Activated B cell treated with CpG ODN at 0.5 μM for 24 hours (primary cell): ENCODE results near the gene RNF144A. TPM values are rescaled to one million over a fixed set of nuclear protein-coding genes. Genes with fewer than 3 reads are reported as not detected.

ENCODE experiments used
- ATAC-seq: fragments of 200-7000 bp; cut with Tn5 transposase; one replicate; pipeline ENCODE4 v1.10.0; 2021; ENCODE audit warnings: low read depth, mild to moderate bottlenecking, moderate library complexity
- CTCF ChIA-PET: fragments of 350-600 bp; sonication (Branson Sonifier 250); formaldehyde crosslinking; loops from one replicate; lab custom pipeline; 2021; ENCODE audit warnings: antibody characterized with exemption; lab: Charles Lee
- POLR2A ChIA-PET: fragments of 350-600 bp; sonication (Branson Sonifier 250); formaldehyde crosslinking; loops from one replicate; lab custom pipeline; 2021; ENCODE audit warnings: antibody characterized with exemption; lab: Charles Lee
- DNase-seq: peaks from one replicate; pipeline ENCODE4 v3.0.0; 2022
- H3K27ac Mint-ChIP-seq: one replicate; pipeline ENCODE4 v1.8.0; 2020; ENCODE audit warnings: mixed read lengths
- H3K27me3 Mint-ChIP-seq: one replicate; pipeline ENCODE4 v1.8.0; 2021; ENCODE audit warnings: mixed read lengths
- H3K36me3 Mint-ChIP-seq: one replicate; pipeline ENCODE4 v1.8.0; 2021; ENCODE audit warnings: low read depth, mixed read lengths
- H3K4me1 Mint-ChIP-seq: one replicate; pipeline ENCODE4 v1.8.0; 2021; ENCODE audit warnings: mixed read lengths
- H3K4me3 Mint-ChIP-seq: one replicate; pipeline ENCODE4 v1.8.0; 2020; ENCODE audit warnings: mild to moderate bottlenecking, mixed read lengths
- H3K9me3 Mint-ChIP-seq: one replicate; pipeline ENCODE4 v1.8.0; 2020; ENCODE audit warnings: mixed read lengths
- intact Hi-C: fragments of 100-400 bp; cut with micrococcal nuclease; formaldehyde crosslinking; loops from one replicate; pipeline ENCODE4 v1.15.1; 2024
- total RNA-seq: library from RNA; stranded (reverse); gene quantifications from 2 replicates; pipeline ENCODE4 v1.2.3, GENCODE V29; 2022
- TF ChIP-seq, protein P1 (sequence below): fragments of 200-600 bp; IDR thresholded peaks from one replicate; pipeline ENCODE4 v1.8.0; 2022; ENCODE audit warnings: antibody characterized with exemption, mild to moderate bottlenecking

RNF144A gene
- total RNA-seq, 1 donor from 2014 or later: 0.89 TPM

DNA sequence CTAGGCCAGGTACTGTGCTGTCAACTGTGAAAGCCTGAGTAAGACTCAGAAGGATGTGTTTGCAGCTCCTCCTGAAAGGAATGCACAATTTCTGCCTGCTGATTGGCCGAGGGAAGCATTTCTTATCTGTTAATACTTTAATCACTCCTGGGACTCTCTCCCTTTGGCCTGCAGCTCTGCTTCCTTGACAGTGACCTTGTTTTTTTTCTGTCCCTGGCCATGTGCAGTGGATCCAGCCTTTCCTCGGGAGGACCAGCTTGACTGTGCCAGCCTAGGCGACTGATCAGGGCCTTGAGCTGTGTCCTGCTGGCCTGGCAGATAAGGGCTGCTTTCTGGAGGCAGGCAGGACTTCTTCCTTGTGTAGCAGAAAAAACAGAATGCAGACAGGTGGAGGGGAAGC, 10.0 kb downstream of the RNF144A start:
- Mint-ChIP-seq H3K4me1 (no peaks in the 10 kb centered on the region), H3K27me3 (peaks cover 4% of the 10 kb centered on the region), H3K9me3 (peaks cover 4% of the 10 kb centered on the region), H3K4me3 (no peak overlapping the region), H3K27ac (no peak overlapping the region), H3K36me3 (no peaks in the 10 kb centered on the region)
- DNase-seq (no peak), ATAC-seq (no peak)
- POLR2A ChIA-PET: no interaction called here
- CTCF ChIA-PET: no interaction called here
- TF ChIP-seq, protein P1, sequence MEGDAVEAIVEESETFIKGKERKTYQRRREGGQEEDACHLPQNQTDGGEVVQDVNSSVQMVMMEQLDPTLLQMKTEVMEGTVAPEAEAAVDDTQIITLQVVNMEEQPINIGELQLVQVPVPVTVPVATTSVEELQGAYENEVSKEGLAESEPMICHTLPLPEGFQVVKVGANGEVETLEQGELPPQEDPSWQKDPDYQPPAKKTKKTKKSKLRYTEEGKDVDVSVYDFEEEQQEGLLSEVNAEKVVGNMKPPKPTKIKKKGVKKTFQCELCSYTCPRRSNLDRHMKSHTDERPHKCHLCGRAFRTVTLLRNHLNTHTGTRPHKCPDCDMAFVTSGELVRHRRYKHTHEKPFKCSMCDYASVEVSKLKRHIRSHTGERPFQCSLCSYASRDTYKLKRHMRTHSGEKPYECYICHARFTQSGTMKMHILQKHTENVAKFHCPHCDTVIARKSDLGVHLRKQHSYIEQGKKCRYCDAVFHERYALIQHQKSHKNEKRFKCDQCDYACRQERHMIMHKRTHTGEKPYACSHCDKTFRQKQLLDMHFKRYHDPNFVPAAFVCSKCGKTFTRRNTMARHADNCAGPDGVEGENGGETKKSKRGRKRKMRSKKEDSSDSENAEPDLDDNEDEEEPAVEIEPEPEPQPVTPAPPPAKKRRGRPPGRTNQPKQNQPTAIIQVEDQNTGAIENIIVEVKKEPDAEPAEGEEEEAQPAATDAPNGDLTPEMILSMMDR: no peak
- intact Hi-C loops: no loop called here

DNA sequence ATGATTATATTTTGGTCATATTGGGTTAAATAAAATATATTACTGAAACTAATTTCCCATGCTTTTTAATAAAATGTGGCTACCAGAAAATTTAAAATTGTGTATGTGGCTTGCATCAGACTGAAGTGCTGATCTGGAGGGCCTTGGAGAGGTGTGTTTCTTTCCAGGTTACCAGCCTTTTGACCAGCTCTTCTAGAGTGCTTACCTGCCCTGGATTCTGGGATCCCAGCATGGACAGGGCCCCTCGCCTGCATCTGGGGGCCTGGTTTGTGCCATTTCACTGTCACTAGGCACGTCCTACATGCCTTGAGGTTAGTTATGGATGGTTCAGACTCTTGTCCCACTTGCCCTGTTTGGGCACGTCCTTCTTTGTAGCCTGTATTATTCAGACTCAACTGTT, 10.5 kb downstream of the RNF144A start:
- Mint-ChIP-seq H3K27me3 (peaks cover 4% of the 10 kb centered on the region), H3K4me1 (no peaks in the 10 kb centered on the region), H3K9me3 (peaks cover 4% of the 10 kb centered on the region), H3K27ac (no peak overlapping the region), H3K36me3 (no peaks in the 10 kb centered on the region), H3K4me3 (no peak overlapping the region)
- ATAC-seq (no peak), DNase-seq (no peak)
- CTCF ChIA-PET: no interaction called here
- POLR2A ChIA-PET: no interaction called here
- TF ChIP-seq, protein P1: no peak
- intact Hi-C loops: no loop called here

DNA sequence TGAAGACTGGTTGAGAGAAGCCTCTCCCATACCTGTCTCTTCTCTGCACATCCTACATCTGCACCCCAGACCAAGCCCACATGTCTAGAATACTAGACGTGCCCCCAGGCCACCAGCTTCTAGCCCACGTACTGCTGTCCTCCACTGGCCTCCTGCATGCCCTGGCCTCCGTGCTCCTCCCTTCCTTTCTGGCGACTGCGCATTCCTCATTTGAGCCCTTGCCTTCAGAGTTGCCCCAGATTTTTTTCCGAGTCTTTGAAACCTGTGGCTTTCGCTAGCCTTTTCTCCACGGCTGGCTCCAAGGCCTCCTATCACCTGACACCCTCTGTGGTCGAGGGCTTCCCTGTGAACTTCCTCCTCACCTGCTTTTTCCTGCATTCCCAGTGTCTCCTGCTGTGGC, 11.2 kb downstream of the RNF144A start:
- CTCF ChIA-PET: interaction anchor here (1.8 kb wide), 1 partner anchor 12 kb away, joined by 8 read pairs; the partner anchor contains the start of gene RNF144A
- intact Hi-C loops: no loop called here
- TF ChIP-seq, protein P1: no peak
- DNase-seq (no peak), ATAC-seq (no peak)
- H3K4me3 Mint-ChIP-seq: no peak overlapping the region
- peaks cover 4% of the 10 kb centered on the region for H3K27me3 Mint-ChIP-seq
- peaks cover 4% of the 10 kb centered on the region for H3K9me3 Mint-ChIP-seq
- H3K36me3 Mint-ChIP-seq: no peaks in the 10 kb centered on the region
- POLR2A ChIA-PET: no interaction called here
- H3K4me1 Mint-ChIP-seq: no peaks in the 10 kb centered on the region
- no peak overlapping the region for H3K27ac Mint-ChIP-seq

DNA sequence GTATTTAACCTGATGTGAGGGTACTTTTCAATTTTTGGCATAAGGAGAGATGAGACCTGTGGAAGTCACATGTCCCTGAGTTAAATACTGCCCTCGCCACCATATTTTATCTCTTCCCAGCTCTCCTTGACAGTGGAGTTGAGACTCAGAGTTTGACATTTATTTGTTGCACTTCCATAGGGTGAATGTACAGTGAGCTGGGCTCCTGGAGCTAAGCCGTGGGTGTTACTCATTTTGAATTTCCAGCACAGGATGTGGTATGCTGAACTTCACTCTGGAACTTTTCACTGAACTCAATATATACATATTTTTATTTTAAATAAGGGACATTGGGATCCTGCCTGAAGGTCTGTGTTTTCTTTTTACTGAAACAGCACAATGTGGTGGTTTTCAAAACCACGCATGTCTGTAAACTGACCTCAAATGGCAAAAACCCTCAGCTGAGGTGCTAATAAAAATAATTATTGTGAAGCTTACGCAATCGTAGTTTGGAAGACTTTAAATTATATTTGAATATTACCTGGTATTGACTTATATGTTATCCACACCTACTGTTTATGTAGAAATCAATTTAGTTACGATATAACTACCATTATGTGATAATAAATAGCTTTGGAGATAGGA, 12.1 kb downstream of the RNF144A start:
- Mint-ChIP-seq H3K27me3 (peaks cover under 1% of the 10 kb centered on the region), H3K4me3 (no peak overlapping the region), H3K36me3 (no peaks in the 10 kb centered on the region), H3K27ac (no peak overlapping the region), H3K9me3 (peaks cover 4% of the 10 kb centered on the region), H3K4me1 (peaks cover 5% of the 10 kb centered on the region)
- ChIA-PET POLR2A (no interaction called here), CTCF (interaction anchor here (1.8 kb wide), 1 partner anchor 13 kb away, joined by 8 read pairs; the partner anchor contains the start of gene RNF144A)
- DNase-seq: no peak
- TF ChIP-seq, protein P1: no peak
- intact Hi-C loops: no loop called here
- no peak for ATAC-seq

DNA sequence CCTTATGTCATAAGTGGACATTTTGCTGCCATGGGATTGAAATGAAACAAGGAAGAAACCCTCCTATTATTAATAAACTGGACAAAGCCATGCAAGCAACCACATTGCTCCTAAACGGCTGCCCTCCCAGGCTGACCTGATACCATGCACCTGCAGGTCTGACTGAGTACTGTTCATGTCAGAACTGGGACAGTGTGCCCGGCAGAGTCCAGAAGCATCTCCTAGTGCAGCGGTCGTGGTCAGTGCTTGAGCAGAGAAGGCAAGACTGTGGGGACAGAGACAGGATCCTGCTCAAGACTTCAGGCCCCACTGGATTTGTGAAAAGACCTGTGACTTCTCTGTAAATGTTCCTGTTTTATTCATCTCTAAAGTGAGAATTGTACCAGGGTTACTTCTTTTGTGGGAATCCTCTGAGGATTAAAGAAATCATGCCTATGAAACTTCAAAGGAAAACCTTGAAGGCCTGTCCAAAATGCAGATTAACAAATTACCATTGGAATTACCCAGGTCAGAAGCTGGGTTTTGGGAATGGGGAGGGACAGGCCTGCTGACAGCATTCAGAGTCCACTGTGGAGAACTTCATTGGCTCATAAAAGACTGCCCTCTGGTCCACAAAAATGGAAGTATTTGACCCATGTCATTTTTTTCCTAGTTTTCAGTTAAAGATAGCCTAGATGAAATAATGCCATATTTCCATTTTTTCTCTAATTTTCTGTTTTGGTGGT, 13.9 kb downstream of the RNF144A start:
- Mint-ChIP-seq H3K4me3 (no peak overlapping the region), H3K36me3 (no peaks in the 10 kb centered on the region), H3K27me3 (no peaks in the 10 kb centered on the region), H3K9me3 (peaks cover 4% of the 10 kb centered on the region), H3K4me1 (peaks cover 15% of the 10 kb centered on the region), H3K27ac (no peak overlapping the region)
- intact Hi-C loops: no loop called here
- ATAC-seq (no peak), DNase-seq (no peak)
- TF ChIP-seq, protein P1: no peak
- CTCF ChIA-PET: no interaction called here
- POLR2A ChIA-PET: no interaction called here
